Colonic mucosa (tissue), 4 donors: Measurements from ENCODE around the gene SLC35F1. TPM values are rescaled to one million over a fixed set of nuclear protein-coding genes. Genes with fewer than 3 reads are reported as not detected.

ENCODE experiments used
- DNase-seq: peaks from one replicate; pipeline ENCODE4 v3.0.0-alpha.2; 2020
- H3K27ac ChIP-seq: fragments of 200-600 bp; one replicate; pipeline ENCODE4 v1.8.0; 2021
- H3K27me3 ChIP-seq: fragments of 200-600 bp; one replicate; pipeline ENCODE4 v1.8.0; 2021
- H3K36me3 ChIP-seq: fragments of 200-600 bp; one replicate; pipeline ENCODE4 v1.8.0; 2021
- H3K4me1 ChIP-seq: fragments of 200-600 bp; one replicate; pipeline ENCODE4 v1.8.0; 2021; ENCODE audit warnings: mild to moderate bottlenecking
- H3K4me3 ChIP-seq: fragments of 200-600 bp; one replicate; pipeline ENCODE4 v1.8.0; 2021
- H3K9ac ChIP-seq, 2 donors: one replicate each; pipeline ENCODE4 v1.7.0; 2013; ENCODE audit warnings: control low read depth in 2 of 2, low read depth in 2 of 2, low read length in 2 of 2
- H3K9me3 ChIP-seq: fragments of 200-600 bp; one replicate; pipeline ENCODE4 v1.8.0; 2021
- intact Hi-C: fragments of 100-400 bp; cut with DNase I; formaldehyde crosslinking; loops from one replicate; pipeline ENCODE4 v1.14.1; 2022
- total RNA-seq, 2 donors: library from RNA; stranded (reverse); fragmentation: NEBNext Ultra II Directional in 1 of 2; extraction: Animal tissue kit (Norgen Biotek cat#: 25700) in 1 of 2; gene quantifications; one replicate each; pipeline ENCODE4 v1.2.1, GENCODE V29; 2021
- TF ChIP-seq, protein P1 (sequence below): fragments of 200-600 bp; IDR thresholded peaks from one replicate; pipeline ENCODE4 v1.8.0; 2022; ENCODE audit warnings: antibody characterized with exemption, mild to moderate bottlenecking
- donor health status: healthy.
- donor health status: DM: no; HTN: no; CAD: no.
- donor health status: DM: no; HTN: no; CAD: no.

SLC35F1 gene
- total RNA-seq, 2 donors from 2014 or later = 0.25 to 1.1 TPM

DNA sequence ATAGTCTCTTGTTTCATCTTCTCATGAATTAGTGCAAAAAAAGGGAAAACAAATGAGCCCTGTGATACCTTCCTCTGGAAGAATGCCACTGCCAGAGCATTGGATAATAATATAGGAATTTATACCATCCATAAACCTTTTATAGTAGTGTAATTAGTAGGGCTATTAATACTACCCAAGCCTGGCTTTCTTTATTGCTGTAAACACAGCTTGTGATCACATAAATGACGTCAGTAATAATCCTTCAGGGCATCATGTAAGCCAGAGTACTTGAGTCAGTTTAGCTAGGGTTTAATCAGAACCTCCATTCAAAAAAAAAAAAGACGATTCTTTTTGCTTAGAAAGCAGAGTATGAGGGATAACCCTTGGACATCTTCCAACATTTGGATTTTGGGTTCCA lies 264.8 kb downstream of the SLC35F1 start:
- no peak overlapping the region for H3K27ac ChIP-seq
- no peaks in the 10 kb centered on the region for H3K36me3 ChIP-seq
- intact Hi-C loops = no loop called here
- TF ChIP-seq, protein P1, sequence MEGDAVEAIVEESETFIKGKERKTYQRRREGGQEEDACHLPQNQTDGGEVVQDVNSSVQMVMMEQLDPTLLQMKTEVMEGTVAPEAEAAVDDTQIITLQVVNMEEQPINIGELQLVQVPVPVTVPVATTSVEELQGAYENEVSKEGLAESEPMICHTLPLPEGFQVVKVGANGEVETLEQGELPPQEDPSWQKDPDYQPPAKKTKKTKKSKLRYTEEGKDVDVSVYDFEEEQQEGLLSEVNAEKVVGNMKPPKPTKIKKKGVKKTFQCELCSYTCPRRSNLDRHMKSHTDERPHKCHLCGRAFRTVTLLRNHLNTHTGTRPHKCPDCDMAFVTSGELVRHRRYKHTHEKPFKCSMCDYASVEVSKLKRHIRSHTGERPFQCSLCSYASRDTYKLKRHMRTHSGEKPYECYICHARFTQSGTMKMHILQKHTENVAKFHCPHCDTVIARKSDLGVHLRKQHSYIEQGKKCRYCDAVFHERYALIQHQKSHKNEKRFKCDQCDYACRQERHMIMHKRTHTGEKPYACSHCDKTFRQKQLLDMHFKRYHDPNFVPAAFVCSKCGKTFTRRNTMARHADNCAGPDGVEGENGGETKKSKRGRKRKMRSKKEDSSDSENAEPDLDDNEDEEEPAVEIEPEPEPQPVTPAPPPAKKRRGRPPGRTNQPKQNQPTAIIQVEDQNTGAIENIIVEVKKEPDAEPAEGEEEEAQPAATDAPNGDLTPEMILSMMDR = no peak
- no peak overlapping the region for H3K4me3 ChIP-seq
- H3K4me1 ChIP-seq = no peaks in the 10 kb centered on the region
- H3K27me3 ChIP-seq = no peaks in the 10 kb centered on the region
- H3K9ac ChIP-seq = no peak overlapping the region
- H3K9me3 ChIP-seq = no peaks in the 10 kb centered on the region
- DNase-seq = no peak

DNA sequence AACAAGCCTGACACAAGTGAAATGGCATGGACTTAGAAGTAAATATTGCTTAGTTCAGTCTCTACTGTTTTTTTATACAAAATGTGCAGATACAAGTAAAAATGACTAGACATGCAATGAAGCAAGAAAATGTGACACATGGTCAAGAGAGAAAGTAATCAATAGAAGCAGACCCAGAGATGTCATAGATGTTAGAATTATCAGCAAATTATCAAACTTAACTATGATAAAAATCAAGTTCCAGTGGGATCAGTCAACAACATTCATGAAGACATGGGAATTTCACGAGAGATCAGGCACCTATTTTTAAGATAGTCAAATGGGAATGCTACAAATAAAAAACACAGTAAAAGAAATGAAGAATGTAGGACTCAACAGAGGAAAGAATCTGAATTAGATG lies 267.0 kb downstream of the SLC35F1 start:
- no peaks in the 10 kb centered on the region for H3K9me3 ChIP-seq
- H3K4me1 ChIP-seq = no peaks in the 10 kb centered on the region
- intact Hi-C loops = no loop called here
- H3K27ac ChIP-seq = no peak overlapping the region
- no peak overlapping the region for H3K9ac ChIP-seq
- DNase-seq = no peak
- TF ChIP-seq, protein P1 = no peak
- H3K36me3 ChIP-seq = no peaks in the 10 kb centered on the region
- no peaks in the 10 kb centered on the region for H3K27me3 ChIP-seq
- no peak overlapping the region for H3K4me3 ChIP-seq

DNA sequence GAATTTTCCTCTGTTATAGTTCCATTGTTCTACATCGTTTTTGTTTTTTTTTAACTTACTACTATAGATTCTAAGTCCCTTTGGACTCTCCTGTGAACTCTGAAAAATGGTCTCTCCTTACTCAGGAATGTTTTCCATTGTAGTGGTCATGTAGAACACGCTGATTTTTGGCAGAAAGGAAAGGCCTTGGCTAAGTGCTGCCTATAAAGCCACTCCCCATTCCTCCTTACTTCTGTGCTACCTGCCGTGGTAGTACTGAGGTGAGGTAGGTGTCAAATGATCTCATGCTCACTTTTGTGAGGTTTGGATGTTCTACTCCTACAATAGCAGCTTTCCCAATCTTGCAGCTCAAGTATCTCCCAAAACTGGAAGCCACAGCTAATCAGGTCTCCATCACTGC lies 270.7 kb downstream of the SLC35F1 start:
- DNase-seq = no peak
- Histone ChIP-seq H3K4me1 (no peaks in the 10 kb centered on the region), H3K27ac (no peak overlapping the region), H3K36me3 (no peaks in the 10 kb centered on the region), H3K4me3 (no peak overlapping the region), H3K9me3 (no peaks in the 10 kb centered on the region), H3K27me3 (no peaks in the 10 kb centered on the region), H3K9ac (no peak overlapping the region)
- intact Hi-C loops = no loop called here
- TF ChIP-seq, protein P1 = no peak

DNA sequence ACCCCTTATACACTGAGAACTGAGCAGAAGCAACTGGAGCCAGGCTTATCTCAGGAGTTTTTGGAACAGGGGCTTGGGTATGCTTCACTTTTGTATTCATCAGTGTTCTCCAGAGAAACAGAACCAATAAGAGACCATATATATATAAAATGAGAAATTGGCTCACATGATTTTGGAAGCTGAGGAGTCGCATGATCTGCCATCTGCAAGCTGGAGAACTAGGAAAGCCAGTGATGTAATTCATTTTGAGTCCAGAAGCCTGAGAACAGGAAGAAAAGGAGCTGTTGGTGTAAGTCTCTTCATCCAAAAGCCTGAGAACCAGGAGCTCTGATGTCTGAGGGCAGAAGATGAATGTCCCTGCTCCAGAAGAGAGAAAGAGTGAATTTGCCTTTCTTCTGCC lies 272.0 kb downstream of the SLC35F1 start:
- no peaks in the 10 kb centered on the region for H3K4me1 ChIP-seq
- TF ChIP-seq, protein P1 = no peak
- no peak for DNase-seq
- H3K4me3 ChIP-seq = no peak overlapping the region
- no peaks in the 10 kb centered on the region for H3K9me3 ChIP-seq
- intact Hi-C loops = no loop called here
- no peak overlapping the region for H3K9ac ChIP-seq
- no peaks in the 10 kb centered on the region for H3K27me3 ChIP-seq
- H3K36me3 ChIP-seq = no peaks in the 10 kb centered on the region
- H3K27ac ChIP-seq = no peak overlapping the region

DNA sequence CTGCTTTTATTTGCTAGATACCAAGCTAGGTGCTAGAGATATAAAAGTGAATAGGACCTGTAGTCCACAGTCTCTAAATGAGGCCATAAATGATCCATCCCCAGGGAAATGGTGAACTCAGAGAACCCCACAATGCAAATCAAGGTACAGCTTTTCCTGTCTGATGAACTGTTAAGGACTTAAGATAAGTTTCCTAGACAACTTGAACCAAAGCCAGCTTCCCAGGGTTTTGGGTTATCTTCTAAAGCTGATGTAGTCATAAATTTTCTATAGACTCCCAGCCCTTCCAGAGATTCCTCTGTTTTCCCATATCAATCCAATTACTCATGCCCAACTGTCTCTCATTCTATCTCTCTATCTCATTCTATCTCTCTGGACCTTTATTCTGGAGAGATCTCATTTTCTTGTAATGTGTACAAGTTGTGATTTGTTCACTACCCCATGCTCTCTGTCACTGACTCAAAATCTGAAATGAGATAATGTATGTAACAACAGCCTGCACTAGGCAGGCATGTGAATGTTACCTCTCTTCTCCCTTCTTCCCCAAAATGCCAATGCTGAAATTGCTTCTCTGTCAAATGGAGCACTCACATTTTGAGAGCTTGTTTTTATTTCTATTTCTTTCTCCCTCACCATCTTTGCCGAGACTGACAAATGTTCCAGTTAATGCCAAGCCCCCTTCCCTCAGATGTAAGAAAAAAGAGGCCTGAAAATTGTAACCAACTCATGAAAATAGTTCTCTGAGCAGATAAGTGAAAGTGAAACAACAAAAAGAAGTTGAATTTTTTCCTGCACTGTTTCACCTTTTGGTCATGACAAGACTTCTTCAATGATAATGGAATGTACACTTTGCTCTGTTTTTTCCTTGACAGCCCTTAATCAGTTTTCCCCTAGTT lies 279.9 kb downstream of the SLC35F1 start:
- H3K4me1 ChIP-seq = no peaks in the 10 kb centered on the region
- H3K36me3 ChIP-seq = no peaks in the 10 kb centered on the region
- no peaks in the 10 kb centered on the region for H3K27me3 ChIP-seq
- TF ChIP-seq, protein P1 = no peak
- H3K9me3 ChIP-seq = no peaks in the 10 kb centered on the region
- no peak overlapping the region for H3K27ac ChIP-seq
- no peak overlapping the region for H3K4me3 ChIP-seq
- no peak overlapping the region for H3K9ac ChIP-seq
- no peak for DNase-seq
- intact Hi-C loops = no loop called here
